SIG-M5 treated with dmso at 0.1 percent for 504 hours (cell line): Measurements from ENCODE around the gene P2RX6.

Experiments
- DNase-seq: peaks from one replicate; lab custom pipeline; 2025; ENCODE audit not compliant: unreplicated experiment; lab: John Stamatoyannopoulos, UW

P2RX6 gene

GRCh38 chr22:21074102-21074715, 59.2 kb downstream of the P2RX6 start:
- DNase-seq: peak; percentile 68

- no peak for DNase-seq
Observed at GRCh38 chr22:21075516-21076138, 60.7 kb downstream of the P2RX6 start.

GRCh38 chr22:21076912-21077625, 62.1 kb downstream of the P2RX6 start:
- no peak for DNase-seq
